Measurements from ENCODE around the gene POLG.
A peak's percentile ranks its signal among the peaks of the same experiment; 100 is the strongest.

The POLG gene

GRCh38 chr15:89334510-89335297 lies at the start of gene POLG:
Gene POLG, minus strand, starts transcription at chr15:89334824. Its CDS starts 1,070 bp downstream, at chr15:89333754.
- peak; percentile 99 for DNase-seq (ENCODE audit: low read depth, low spot score)

GRCh38 chr15:89384176-89384604 lies 49.6 kb upstream of the POLG start:
- no peak for DNase-seq (ENCODE audit: low read depth, low spot score)

- no peak for DNase-seq (ENCODE audit: low read depth, low spot score)
Observed at GRCh38 chr15:89383365-89384175, 48.9 kb upstream of the POLG start.

GRCh38 chr15:89381888-89382686 lies 47.5 kb upstream of the POLG start:
- no peak for DNase-seq (ENCODE audit: low read depth, low spot score)

GRCh38 chr15:89381331-89381730 lies 46.7 kb upstream of the POLG start:
- no peak for DNase-seq (ENCODE audit: low read depth, low spot score)

GRCh38 chr15:89379818-89380217 lies 45.2 kb upstream of the POLG start:
- no peak for DNase-seq (ENCODE audit: low read depth, low spot score)

- DNase-seq (ENCODE audit: low read depth, low spot score) = no peak
Observed at GRCh38 chr15:89379251-89379695, 44.6 kb upstream of the POLG start.

GRCh38 chr15:89378296-89379151 lies 43.9 kb upstream of the POLG start:
- no peak for DNase-seq (ENCODE audit: low read depth, low spot score)

GRCh38 chr15:89377842-89378295 lies 43.2 kb upstream of the POLG start:
- DNase-seq (ENCODE audit: low read depth, low spot score) = no peak

- DNase-seq (ENCODE audit: low read depth, low spot score) = no peak
Observed at GRCh38 chr15:89377024-89377841, 42.6 kb upstream of the POLG start.

- DNase-seq (ENCODE audit: low read depth, low spot score) = no peak
Observed at GRCh38 chr15:89376388-89376787, 41.8 kb upstream of the POLG start.

- DNase-seq (ENCODE audit: low read depth, low spot score) = no peak
Observed at GRCh38 chr15:89375093-89376005, 40.7 kb upstream of the POLG start.

GRCh38 chr15:89374086-89374981 lies 39.7 kb upstream of the POLG start:
- DNase-seq (ENCODE audit: low read depth, low spot score) = no peak

- DNase-seq (ENCODE audit: low read depth, low spot score) = no peak
Observed at GRCh38 chr15:89372069-89372935, 37.7 kb upstream of the POLG start.

GRCh38 chr15:89371228-89372044 lies 36.8 kb upstream of the POLG start:
- no peak for DNase-seq (ENCODE audit: low read depth, low spot score)

GRCh38 chr15:89370978-89371227 lies 36.3 kb upstream of the POLG start:
- no peak for DNase-seq (ENCODE audit: low read depth, low spot score)
